ENCODE measurements around the gene RERE.

DNA sequence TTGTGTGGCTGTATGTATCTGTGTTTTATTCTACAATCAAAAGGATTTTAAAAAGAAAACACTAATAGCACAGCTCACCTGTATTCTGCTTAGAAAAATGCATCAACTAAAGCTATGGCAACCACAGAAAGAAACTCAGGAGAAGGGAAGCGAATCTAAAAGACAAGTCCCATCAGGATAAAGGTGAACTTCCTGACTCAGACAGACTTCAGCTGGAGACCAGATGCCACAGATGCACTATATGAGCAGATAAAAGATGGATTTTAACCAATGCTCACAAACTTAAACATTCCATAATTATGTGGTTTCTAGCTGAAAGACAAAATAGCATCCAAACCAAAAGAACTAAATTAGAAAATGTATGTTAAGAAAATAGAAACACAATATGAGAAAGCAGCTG, 231.0 kb downstream of the RERE start:
- TF ChIP-seq CTCF (conservative IDR thresholded peaks at IDR 0.05; ENCODE audit: low read length), result no peak
- no peak for TF ChIP-seq EZH2phosphoT487 (IDR thresholded peaks at IDR 0.05; ENCODE audit: borderline replicate concordance, low read depth, low read length)

Measured in OCI-LY7 (cell line).